T1000 (cell line): ENCODE measurements around the gene ABCG2.

Experiments used
- DNase-seq: peaks from one replicate; lab custom pipeline; 2025; ENCODE audit warnings: mixed read lengths; lab: John Stamatoyannopoulos, UW

Gene ABCG2

DNA sequence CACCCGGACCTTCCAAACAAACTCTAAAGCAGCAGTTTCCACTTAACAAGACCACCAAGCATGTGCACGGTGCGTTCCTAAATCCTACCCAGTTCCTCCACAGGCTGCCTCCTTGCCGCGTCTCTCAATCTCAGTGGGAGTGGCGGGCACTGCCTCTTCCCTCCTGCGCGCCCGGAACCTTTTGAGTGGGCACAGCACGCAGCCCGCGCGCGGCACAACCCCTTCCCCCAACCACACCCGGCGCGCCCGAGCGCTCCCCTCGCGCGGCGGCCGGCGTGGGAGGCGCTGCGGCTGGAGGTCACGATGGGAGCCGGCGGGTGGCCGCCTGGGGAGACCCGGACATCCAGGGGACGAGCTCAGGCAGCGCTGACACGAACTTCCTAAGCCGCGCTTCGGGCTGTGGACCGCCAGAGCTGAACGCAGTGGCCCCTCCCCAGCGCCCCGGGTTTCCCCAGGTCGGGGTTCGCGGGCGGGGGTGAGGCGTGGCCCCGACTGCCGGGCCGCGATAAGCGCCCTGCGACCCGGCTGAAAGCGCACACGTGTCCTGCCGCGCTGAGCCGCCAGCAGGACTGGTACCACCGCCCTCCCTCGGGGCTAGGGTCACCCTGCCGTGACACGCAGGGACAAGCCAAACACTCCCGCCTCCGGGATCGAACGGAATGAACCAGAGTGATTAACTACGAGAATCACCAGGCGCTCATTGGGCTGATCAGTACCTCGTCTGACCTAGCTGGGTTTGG lies at the start of gene ABCG2:
TSS of gene ABCG2 (minus strand) at position 151 of the 740 bp plus-strand sequence. CDS start 18,644 bp downstream, outside the sequence.
- peak; percentile 31 for DNase-seq

DNA sequence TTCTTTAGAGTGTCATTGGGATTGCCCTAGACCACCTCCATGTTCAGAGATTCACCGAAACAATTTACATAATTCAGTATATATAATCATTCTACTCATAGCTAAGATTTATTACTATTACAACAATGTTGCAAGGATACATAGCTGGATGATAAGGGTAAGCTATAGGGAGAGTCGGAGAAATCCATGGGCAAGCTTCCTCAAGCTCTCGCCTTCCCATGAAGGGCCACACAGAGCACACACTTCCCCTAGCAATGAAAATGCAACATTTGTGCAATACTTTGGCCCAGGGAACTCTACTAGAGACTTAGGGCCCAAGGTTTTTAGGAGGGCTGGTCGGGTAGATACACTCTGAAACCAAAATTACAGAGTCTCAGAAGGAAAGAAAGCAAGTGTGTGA lies 49.7 kb upstream of the ABCG2 start:
- DNase-seq = no peak

- DNase-seq = no peak
These were observed 48.7 kb upstream of the ABCG2 start for GRCh38 chr4:88207171-88207570.

DNA sequence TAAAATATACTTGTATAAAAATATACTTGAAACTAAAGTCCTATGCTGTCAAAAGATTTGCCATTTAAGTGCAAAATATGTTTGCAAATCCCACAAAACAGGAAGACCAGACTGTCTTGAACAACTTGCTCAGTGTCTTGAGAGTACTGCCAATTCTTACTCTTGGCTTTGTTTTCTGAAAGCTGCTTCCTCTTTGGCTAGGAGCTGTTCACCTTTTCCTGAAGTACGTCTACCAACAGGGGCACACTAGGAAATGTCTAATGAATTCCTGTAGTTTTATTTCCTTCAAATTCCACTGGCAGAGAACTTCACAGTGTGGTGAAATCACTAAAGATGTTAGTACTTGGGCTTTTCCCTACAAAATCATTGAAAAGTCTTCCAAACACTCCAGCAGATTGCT lies 46.4 kb upstream of the ABCG2 start:
- no peak for DNase-seq

- no peak for DNase-seq
These were observed 44.0 kb upstream of the ABCG2 start for GRCh38 chr4:88202443-88202842.

DNA sequence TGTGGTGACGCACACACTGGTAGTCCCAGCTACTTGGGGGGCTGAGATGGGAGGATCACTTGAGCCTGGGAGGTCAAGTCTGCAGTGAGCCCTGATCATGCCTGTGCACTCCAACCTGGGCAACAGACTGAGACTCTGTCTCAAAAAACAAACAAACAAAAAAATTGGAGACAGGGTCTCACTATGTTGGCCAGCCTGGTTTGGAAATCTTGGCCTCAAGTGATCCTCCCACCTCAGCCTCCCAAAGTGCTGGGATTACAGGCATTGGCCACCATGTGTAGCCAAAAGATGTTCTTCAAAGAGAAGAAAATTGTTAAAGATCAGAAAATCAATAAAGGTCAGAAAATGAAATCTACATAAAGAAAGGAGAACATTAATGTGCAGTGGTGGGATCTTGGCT lies 41.7 kb upstream of the ABCG2 start:
- DNase-seq = no peak

GRCh38 chr4:88196523-88197185 lies 38.2 kb upstream of the ABCG2 start:
- no peak for DNase-seq

GRCh38 chr4:88196013-88196365 lies 37.5 kb upstream of the ABCG2 start:
- DNase-seq = no peak

GRCh38 chr4:88195328-88196012 lies 37.0 kb upstream of the ABCG2 start:
- DNase-seq = no peak

DNA sequence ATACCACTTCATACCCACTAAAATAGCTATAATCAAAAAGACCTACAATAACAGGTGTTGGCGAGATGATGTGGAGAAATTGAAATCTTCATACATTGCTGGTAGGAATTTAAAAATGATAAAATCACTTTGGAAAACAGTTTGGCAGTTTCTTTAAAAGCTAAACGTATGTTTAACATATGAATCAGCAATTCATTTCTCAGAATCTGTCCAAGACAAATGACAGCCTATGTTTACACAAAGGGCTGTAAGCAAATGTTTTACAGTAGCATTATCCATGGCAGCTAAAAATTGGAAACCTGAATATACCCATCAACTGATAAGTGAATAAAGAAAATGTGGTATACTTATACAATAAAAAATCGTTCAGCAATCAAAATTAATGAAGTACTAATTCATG lies 33.0 kb upstream of the ABCG2 start:
- DNase-seq = no peak

GRCh38 chr4:88189881-88190585 lies 31.6 kb upstream of the ABCG2 start:
- no peak for DNase-seq

DNA sequence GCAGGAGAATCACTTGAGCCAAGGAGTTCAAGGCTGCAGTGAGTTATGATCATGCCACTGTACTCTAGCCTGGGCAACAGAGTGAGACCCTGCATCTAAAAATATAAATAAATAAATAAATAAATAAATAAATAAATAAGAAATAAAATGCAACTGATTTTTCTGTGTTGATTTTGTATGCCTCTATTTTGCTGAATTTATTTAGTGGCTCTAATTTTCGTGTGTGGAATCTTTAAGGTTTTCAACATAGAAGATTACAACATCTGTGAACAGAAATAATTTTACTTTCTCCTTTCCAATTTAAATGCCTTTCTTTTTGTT lies 30.9 kb upstream of the ABCG2 start:
- no peak for DNase-seq

- DNase-seq = no peak
These were observed 30.4 kb upstream of the ABCG2 start for GRCh38 chr4:88188738-88189417.

DNA sequence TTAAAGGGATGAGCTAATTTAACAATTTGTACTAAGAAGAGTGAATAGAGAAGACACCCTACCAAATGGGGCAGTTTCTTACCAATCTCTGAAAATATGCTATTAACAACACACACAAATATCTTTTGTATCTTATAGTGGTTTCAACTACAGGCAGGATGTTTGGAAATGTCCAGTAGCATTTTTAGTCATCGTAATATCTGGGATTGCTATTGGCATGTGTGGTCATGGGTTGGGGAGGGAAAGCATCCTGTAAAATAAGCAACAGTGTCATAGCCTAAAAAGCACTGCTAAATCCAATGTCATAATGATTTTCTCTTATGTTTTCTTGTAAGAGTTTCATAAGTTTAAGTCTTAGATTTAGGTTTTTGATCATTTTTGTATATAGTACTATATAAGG lies 29.3 kb upstream of the ABCG2 start:
- no peak for DNase-seq

DNA sequence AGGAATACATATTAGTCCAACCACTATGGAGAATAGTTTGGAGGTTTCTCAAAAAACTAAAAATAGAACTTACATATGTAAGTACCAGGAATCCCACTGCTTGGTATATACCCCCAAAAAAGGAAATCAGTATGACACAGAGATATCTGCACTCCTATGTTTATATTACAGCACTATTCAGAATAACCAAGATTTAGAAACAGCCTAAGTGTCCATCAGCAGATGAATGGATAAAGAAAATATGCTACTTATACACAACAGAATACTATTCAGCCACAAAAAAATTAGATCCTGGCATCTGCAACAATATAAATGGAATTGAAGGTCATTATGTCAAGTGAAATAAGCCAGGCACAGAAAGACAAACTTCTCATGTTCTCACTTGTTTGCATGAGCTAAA lies 27.5 kb upstream of the ABCG2 start:
- DNase-seq = no peak

- no peak for DNase-seq
These were observed 20.8 kb upstream of the ABCG2 start for GRCh38 chr4:88179261-88179660.

DNA sequence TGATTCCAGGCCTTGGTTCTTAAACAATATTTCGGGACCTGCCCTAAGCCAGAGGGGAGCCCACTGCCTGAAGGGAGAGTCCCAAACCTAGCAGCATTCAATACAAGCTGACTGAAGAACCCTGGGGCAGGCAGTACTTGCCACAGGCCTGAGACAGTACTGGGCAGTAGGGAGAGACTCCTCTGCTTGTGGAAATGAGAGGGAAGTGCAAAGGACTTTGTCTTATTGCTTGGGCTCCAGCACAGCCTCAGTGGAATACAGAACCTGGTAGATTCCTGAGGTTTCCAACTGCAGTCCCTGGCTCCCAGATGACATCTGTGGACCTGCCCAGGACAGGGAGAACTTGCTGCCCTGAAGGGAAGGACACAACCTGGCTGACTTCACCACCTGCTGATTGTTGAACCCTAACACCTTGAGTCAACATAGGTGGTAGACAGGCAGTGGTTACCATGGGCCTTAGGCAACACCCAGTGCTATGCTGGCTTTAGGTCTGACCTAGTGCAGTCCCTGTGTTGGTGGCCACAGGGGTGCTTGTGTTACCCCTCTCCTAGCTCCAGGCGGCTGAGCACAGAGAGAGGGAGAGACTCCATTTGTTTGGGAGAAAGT lies 20.3 kb upstream of the ABCG2 start:
- DNase-seq = no peak

DNA sequence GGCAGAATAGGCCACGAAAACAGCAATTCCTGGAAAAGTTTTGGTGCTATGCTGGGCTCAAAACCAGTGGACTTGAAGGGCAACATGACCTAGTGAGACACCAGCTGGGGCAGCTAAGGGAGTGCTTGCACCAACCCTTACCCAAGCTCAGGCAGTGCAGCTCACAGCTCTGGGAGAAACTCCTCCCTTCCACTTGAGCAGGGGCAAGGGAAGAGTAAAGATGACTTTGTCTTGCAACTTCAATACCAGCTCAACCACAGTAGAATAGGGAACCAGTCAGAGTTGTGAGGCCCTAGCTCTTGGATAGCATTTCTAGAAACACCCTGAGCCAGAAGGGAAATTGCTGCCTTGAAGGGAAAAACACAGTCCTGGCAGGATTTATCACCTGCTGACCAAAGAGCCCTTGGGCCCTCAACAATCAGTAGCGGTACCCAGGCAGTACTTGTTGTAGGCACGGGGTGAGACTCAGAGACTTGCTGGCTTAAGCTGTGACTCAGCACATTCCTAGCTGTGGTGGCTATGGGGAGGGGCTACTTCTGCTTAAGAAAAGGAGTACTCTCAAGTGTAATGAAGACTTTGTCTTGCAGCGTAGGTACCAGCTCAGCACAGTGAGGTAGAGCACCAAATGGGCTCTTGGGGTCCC lies 19.7 kb upstream of the ABCG2 start:
- peak; percentile 65 for DNase-seq

- DNase-seq = no peak
These were observed 14.5 kb upstream of the ABCG2 start for GRCh38 chr4:88172987-88173386.

- no peak for DNase-seq
These were observed 12.8 kb upstream of the ABCG2 start for GRCh38 chr4:88171206-88171605.

- DNase-seq = no peak
These were observed 10.9 kb upstream of the ABCG2 start for GRCh38 chr4:88169298-88169697.
